Measurements from ENCODE around the gene DMAC2. TPM values are rescaled to one million over a fixed set of nuclear protein-coding genes. Genes with fewer than 3 reads are reported as not detected.
"Not testable (repeated sequence)": the region's sequence is repeated elsewhere in the genome, so short reads cannot be mapped to it uniquely, and the experiment has no call there.

Gene DMAC2
- total RNA-seq = 45.0 TPM

GRCh38 chr19:41439441-41440222, at the start of gene DMAC2:
Gene DMAC2, minus strand, starts transcription at chr19:41439912. Its CDS starts 13 bp downstream, at chr19:41439899.
- DNase-seq (ENCODE audit: low spot score) = peak; percentile 97

DNA sequence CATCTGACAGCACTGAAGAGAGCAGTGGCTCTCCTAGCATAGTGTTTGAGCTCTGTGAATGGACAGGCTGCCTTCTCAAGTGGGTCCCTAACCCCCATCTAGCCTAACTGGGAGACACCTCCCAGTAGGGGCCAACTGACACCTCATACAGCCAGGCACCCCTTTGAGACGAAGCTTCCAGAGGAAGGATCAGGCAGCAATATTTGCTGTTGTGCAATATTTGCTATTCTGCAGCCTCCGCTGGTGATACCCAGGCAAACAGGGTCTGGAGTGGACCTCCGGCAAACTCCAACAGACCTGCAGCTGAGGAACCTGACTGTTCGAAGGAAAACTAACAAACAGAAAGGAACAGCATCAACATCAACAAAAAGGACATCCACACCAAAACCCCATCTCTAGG, 47.2 kb upstream of the DMAC2 start:
- DNase-seq (ENCODE audit: low spot score) = not testable (repeated sequence)

DNA sequence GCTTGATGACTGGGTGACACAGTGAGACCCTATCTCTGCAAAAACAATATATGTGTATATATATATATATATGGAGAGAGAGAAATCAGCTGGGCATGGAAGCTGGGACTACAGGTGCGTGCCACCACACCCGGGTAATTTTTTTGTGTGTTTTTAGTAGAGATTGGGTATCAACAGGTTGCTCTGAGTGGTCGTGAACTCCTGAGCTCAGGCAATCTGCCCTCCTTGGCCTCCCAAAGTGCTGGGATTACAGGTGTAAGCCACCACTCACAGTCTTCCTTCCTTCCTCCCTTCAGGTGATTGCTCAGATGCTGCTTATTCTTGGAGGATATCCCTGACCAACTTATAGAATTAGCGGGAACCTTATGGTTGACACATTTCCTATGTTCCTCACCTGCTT, 45.1 kb upstream of the DMAC2 start:
- DNase-seq (ENCODE audit: low spot score) = no peak

- no peak for DNase-seq (ENCODE audit: low spot score)
Measured at GRCh38 chr19:41480336-41480735, 40.6 kb upstream of the DMAC2 start.

- no peak for DNase-seq (ENCODE audit: low spot score)
Measured at GRCh38 chr19:41479757-41480191, 40.1 kb upstream of the DMAC2 start.

GRCh38 chr19:41478875-41479756, 39.4 kb upstream of the DMAC2 start:
- no peak for DNase-seq (ENCODE audit: low spot score)

- no peak for DNase-seq (ENCODE audit: low spot score)
Measured at GRCh38 chr19:41478171-41478570, 38.5 kb upstream of the DMAC2 start.

DNA sequence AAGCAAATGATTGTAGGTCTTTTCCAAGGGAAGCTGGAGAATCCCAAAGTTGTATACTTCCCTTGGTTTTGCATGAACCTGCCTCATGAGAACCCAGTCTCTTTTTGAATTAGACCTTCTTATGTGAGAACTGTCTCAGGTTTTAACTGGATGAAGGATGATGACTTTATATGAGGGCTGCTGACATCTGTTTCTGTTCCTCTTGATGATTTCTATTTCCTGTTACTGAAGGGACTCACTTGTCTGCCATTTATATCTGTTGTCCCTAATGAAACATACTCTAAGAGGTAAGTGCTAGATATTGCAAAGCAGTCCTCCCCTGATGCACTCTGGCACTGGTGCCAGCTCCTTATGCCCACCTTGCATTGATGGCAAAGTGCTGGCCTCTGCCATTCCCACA, 36.9 kb upstream of the DMAC2 start:
- DNase-seq (ENCODE audit: low spot score) = no peak

- not testable (repeated sequence) for DNase-seq (ENCODE audit: low spot score)
Measured at GRCh38 chr19:41463257-41464256, 23.8 kb upstream of the DMAC2 start.

- DNase-seq (ENCODE audit: low spot score) = no peak
Measured at GRCh38 chr19:41462497-41462896, 22.8 kb upstream of the DMAC2 start.

GRCh38 chr19:41457241-41457640, 17.5 kb upstream of the DMAC2 start:
- no peak for DNase-seq (ENCODE audit: low spot score)

DNA sequence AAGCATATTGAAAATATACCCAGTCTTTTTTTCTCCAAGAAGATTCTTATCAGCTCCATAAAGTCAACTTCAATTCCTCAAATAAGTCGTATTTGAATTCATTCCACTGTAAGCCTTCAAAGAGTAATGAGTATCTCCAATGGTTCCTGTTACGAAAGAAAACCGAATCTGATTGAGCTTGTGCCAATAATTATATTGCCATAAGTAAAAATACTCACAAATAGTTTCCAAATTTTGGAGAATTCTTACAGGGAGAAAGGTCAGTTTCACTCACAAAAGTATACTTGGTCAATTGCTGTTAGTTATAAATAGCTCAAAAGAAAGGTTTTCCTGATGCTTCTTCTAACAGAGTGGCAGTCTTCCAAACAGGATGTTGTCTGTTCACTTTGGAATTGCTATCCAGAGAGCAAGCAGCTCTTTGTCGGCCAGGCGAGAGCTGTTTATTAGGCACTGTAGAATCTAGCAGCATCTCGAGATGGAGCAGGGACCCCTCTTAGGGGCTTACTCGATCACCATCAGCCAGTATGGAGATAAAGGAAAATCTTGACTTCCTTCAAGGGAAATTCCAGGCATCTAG, 16.7 kb upstream of the DMAC2 start:
- DNase-seq (ENCODE audit: low spot score) = no peak

DNA sequence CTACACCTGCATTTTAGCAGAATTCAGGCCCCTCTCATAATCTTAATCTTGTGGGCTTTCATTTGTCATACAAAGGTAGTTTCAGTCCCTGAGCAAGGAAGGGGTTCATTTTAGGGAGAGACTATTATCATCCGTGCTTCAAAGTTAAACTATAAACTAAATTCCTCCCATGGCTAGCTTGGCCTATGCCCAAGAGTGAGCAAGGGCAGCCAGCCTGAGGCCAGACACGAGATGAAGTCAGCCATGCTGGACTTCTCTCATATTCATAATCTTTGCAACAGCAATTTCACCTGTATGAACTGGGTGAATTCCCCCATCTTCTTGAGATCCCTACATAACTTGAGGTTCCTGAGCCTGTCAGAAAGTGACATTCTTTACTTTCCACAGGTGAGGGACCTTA, 16.2 kb upstream of the DMAC2 start:
- no peak for DNase-seq (ENCODE audit: low spot score)

- no peak for DNase-seq (ENCODE audit: low spot score)
Measured at GRCh38 chr19:41452584-41453275, 13.0 kb upstream of the DMAC2 start.

DNA sequence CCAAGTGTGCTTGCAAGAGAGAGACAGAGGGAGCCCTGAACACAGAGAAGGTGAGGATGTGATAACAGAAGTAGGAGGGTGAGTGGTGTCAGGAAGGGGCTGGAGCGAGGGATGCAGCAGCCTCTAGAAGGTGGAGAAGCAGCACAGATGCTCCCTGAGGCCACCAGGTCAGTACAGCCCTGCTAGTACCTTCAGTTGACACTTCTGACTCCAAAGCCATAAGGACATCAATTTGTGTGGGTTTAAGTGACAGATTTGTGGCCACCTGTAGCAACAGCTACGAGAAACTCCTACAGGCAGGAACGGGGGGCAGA, 10.1 kb upstream of the DMAC2 start:
- DNase-seq (ENCODE audit: low spot score) = no peak

DNA sequence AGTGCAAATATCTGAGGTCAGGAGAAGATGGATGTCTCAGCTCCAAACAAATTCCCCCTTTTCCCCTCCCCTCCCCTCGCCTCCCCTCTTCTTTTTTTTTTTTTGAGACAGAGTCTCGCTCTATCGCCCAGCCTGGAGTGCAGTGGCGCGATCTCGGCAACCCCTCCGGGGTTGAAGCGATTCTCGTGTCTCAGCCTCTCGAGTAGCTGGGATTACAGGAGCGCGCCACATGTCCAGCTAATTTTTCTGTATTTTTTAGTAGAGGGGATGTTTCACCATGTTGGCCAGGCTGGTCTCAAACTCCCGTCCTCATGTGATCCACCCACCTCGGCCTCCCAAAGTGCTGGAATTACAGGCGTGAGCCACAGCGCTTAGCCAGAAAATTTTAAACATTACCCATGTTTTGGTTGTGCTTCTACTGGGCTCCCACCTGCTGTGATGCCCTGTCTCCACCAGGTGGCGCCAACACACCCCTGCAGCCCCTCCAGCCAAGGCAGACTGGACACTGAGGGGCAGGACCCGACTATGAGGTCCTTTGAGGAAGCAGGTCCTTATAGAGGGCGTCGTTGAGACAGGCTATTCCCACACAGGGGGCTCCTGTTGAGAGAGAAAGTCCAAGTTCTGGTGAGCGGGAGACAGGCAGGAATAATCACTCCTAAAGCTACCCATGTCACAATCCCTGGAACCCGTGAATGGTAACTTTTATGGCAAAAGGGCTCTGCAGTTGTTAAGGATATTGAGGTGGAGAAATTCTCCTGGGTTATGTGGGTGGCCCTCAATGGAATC, 9.6 kb upstream of the DMAC2 start:
- peak; percentile 74 for DNase-seq (ENCODE audit: low spot score)

DNA sequence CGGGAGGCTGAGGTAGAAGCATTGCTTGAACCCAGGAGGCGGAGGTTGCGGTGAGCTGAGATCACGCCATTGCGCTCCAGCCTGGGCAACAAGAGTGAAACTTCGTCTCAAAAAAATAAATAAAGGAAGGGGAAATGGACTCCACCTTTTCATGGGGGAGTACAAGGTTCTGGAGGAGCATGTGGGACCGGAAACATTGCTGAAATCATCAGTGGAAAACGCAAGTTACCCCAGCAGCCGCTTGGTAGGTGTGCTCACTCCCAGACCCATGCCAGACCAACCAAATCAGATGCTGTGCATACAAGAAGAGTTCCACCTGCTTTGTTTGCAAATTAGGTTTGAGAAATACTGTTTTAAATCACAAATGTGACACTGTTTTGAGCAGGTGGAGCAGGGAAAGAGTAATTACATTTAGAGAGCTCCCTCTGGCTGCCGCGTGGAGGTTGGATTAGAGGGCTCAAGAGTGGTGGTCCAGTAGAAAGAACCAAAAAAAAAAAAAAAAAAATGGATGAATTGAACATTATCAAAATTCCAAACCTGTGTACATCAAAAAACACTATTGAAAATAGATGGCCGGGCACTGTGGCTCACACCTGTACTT, 8.1 kb upstream of the DMAC2 start:
- DNase-seq (ENCODE audit: low spot score) = no peak

DNA sequence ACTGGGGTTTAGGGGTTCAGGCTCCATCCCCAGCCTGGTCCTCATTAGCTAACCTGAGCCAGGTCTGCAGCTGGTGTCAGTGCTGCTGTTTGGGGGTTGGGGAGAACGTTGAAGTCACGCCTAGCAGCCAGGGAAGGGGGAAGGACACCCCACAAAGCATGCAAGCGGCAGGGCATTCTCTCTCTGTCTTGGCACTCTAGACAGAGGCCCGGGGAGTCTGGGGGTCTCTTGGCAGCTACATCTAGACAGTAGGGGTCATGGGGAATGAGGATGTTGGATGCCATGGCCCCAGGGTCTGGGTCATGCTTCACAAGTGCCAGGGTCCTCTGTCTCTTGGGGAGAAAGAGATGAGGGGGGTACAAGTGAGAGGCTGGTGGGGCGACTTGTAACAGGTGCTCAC, 5.9 kb upstream of the DMAC2 start:
- no peak for DNase-seq (ENCODE audit: low spot score)

- no peak for DNase-seq (ENCODE audit: low spot score)
Measured at GRCh38 chr19:41443813-41444455, 4.2 kb upstream of the DMAC2 start.
